HG03442 (cell line): ENCODE measurements around the gene TBC1D3B.
"Not testable (repeated sequence)": the region's sequence is repeated elsewhere in the genome, so short reads cannot be mapped to it uniquely, and the experiment has no call there.

ENCODE experiments used
- ATAC-seq: cut with Tn5 transposase; IDR thresholded peaks from one replicate; pipeline ENCODE4 v1.9.1; 2021; ENCODE audit warnings: mild to moderate bottlenecking, moderate library complexity; ENCODE audit not compliant: unreplicated experiment

TBC1D3B gene

GRCh38 chr17:36131931-36132330, 44.5 kb downstream of the TBC1D3B start:
- ATAC-seq, result no peak

GRCh38 chr17:36131421-36131820, 45.0 kb downstream of the TBC1D3B start:
- ATAC-seq, result no peak

- ATAC-seq, result no peak
These were observed 46.1 kb downstream of the TBC1D3B start for GRCh38 chr17:36130346-36130745.

GRCh38 chr17:36129616-36130015, 46.8 kb downstream of the TBC1D3B start:
- no peak for ATAC-seq

GRCh38 chr17:36128411-36128978, 47.9 kb downstream of the TBC1D3B start:
- ATAC-seq, result no peak

- no peak for ATAC-seq
These were observed 48.5 kb downstream of the TBC1D3B start for GRCh38 chr17:36127911-36128310.

GRCh38 chr17:36127199-36127893, 49.1 kb downstream of the TBC1D3B start:
- ATAC-seq, result no peak

GRCh38 chr17:36124879-36125824, 51.3 kb downstream of the TBC1D3B start:
- no peak for ATAC-seq

GRCh38 chr17:36123431-36123830, 53.0 kb downstream of the TBC1D3B start:
- no peak for ATAC-seq

GRCh38 chr17:36121099-36121498, 55.3 kb downstream of the TBC1D3B start:
- ATAC-seq, result not testable (repeated sequence)

GRCh38 chr17:36120221-36120620, 56.2 kb downstream of the TBC1D3B start:
- ATAC-seq, result no peak

- ATAC-seq, result no peak
These were observed 57.7 kb downstream of the TBC1D3B start for GRCh38 chr17:36118477-36119353.

GRCh38 chr17:36117505-36118382, 58.7 kb downstream of the TBC1D3B start:
- no peak for ATAC-seq
